Fibroblast of lung (primary cell): Measurements from ENCODE around the gene ZACN. TPM values are rescaled to one million over a fixed set of nuclear protein-coding genes. Genes with fewer than 3 reads are reported as not detected.

Source experiments
- DNase-seq, 2 donors: peaks; one replicate each; pipeline versions ENCODE4 v3.0.0 to v3.0.0-alpha.2; 2010; ENCODE audit warnings: low read depth in 2 of 2
- H2AFZ ChIP-seq: 2 replicates; pipeline ENCODE4 v1.5.1; 2012; ENCODE audit warnings: low read length, control low read depth, inconsistent platforms
- H3K27ac ChIP-seq: 2 replicates; pipeline ENCODE4 v1.5.1; 2011; ENCODE audit warnings: low read length, control low read depth; ENCODE audit not compliant: insufficient read depth
- H3K27me3 ChIP-seq: 2 replicates; pipeline ENCODE4 v1.5.1; 2011; ENCODE audit warnings: mild to moderate bottlenecking, low read length; ENCODE audit not compliant: control insufficient read depth, insufficient read depth
- H3K36me3 ChIP-seq: 2 replicates; pipeline ENCODE4 v1.5.1; 2011; ENCODE audit warnings: low read length; ENCODE audit not compliant: control insufficient read depth, insufficient read depth
- H3K4me1 ChIP-seq: 2 replicates; pipeline ENCODE4 v1.5.1; 2011; ENCODE audit warnings: low read length; ENCODE audit not compliant: control insufficient read depth, insufficient read depth; ENCODE audit errors: extremely low read depth
- H3K4me2 ChIP-seq: 2 replicates; pipeline ENCODE4 v1.5.1; 2011; ENCODE audit warnings: low read length, control low read depth; ENCODE audit not compliant: insufficient read depth; ENCODE audit errors: extremely low read depth
- H3K4me3 ChIP-seq, 4 experiments: fragments of 200-600 bp in 1 of 4; sonication (generic) in 1 of 4; replicated peaks in 1 of 4; 2 replicates each; pipeline ENCODE4 v1.5.1; 2011 to 2016; ENCODE audit warnings: low read length in 4 of 4, low read depth in 3 of 4, mild to moderate bottlenecking in 3 of 4, control low read depth in 2 of 4, inconsistent platforms in 1 of 4, mixed read lengths in 1 of 4; ENCODE audit not compliant: insufficient read depth in 1 of 4; ENCODE audit errors: control extremely low read depth in 1 of 4
- H3K79me2 ChIP-seq: 2 replicates; pipeline ENCODE4 v1.5.1; 2012; ENCODE audit warnings: mild to moderate bottlenecking, low read length, inconsistent platforms; ENCODE audit not compliant: control insufficient read depth, insufficient read depth
- H3K9ac ChIP-seq: 2 replicates; pipeline ENCODE4 v1.5.1; 2011; ENCODE audit warnings: mild to moderate bottlenecking, low read length, control low read depth; ENCODE audit not compliant: insufficient read depth
- H3K9me3 ChIP-seq: 2 replicates; pipeline ENCODE4 v1.5.1; 2012; ENCODE audit warnings: low read depth, low read length; ENCODE audit not compliant: control insufficient read depth, insufficient read depth
- H4K20me1 ChIP-seq: 2 replicates; pipeline ENCODE4 v1.5.1; 2011; ENCODE audit warnings: low read length; ENCODE audit not compliant: control insufficient read depth, insufficient read depth; ENCODE audit errors: extremely low read depth
- CTCF ChIP-seq, 2 donors: IDR thresholded peaks in 1 of 2; conservative IDR thresholded peaks in 1 of 2; 1 replicate in 1 of 2; 2 replicates in 1 of 2; pipeline ENCODE4 v1.5.1; 2011 to 2012; ENCODE audit warnings: low read length in 2 of 2, control low read depth in 1 of 2, inconsistent platforms in 1 of 2, low read depth in 1 of 2, mild to moderate bottlenecking in 1 of 2
- EZH2 ChIP-seq: IDR thresholded peaks from 2 replicates; pipeline ENCODE4 v1.5.1; 2012; ENCODE audit warnings: low read length, control low read depth, mild to moderate bottlenecking; ENCODE audit errors: missing control alignments
- polyA plus RNA-seq, 2 donors: library from polyadenylated mRNA; depleted of rRNA in 1 of 2; stranded (reverse) in 1 of 2; unstranded in 1 of 2; fragments of >200 nt; gene quantifications; 2 replicates each; pipeline ENCODE4 v1.2.1, GENCODE V29; 2011 to 2012; ENCODE audit warnings: missing spikeins in 1 of 2
- total RNA-seq: library from RNA; depleted of rRNA; stranded (reverse); fragments of >200 nt; gene quantifications from 2 replicates; pipeline ENCODE4 v1.2.1, GENCODE V29; 2014

Gene ZACN
- total and polyA plus RNA-seq, 2 donors (not counting 1 experiment from before 2014, with no cell fraction given), result not detected

- no peak for DNase-seq
- H3K4me1 ChIP-seq, result no peaks in the 10 kb centered on the region
- no peak overlapping the region for H2AFZ ChIP-seq
- no peaks in the 10 kb centered on the region for H4K20me1 ChIP-seq
- no peak overlapping the region for H3K4me2 ChIP-seq
- no peak overlapping the region for H3K9ac ChIP-seq
- H3K27me3 ChIP-seq, result no peaks in the 10 kb centered on the region
- H3K79me2 ChIP-seq, result no peaks in the 10 kb centered on the region
- no peak overlapping the region for H3K4me3 ChIP-seq
- no peak overlapping the region for H3K27ac ChIP-seq
- H3K9me3 ChIP-seq, result no peaks in the 10 kb centered on the region
- no peaks in the 10 kb centered on the region for H3K36me3 ChIP-seq
- TF ChIP-seq CTCF (conservative IDR thresholded peaks at IDR 0.05 in 1 of 2, IDR thresholded peaks at IDR 0.05 in 1 of 2; ENCODE audit: low read depth in 1 of 2, low read length in 2 of 2), result no peak
- no peak for TF ChIP-seq EZH2
These were observed 45.8 kb upstream of the ZACN start for GRCh38 chr17:76033139-76033538.

- no peaks in the 10 kb centered on the region for H3K9me3 ChIP-seq
- TF ChIP-seq EZH2, result no peak
- TF ChIP-seq CTCF (conservative IDR thresholded peaks at IDR 0.05 in 1 of 2, IDR thresholded peaks at IDR 0.05 in 1 of 2; ENCODE audit: low read depth in 1 of 2, low read length in 2 of 2), result no peak
- H3K27me3 ChIP-seq, result no peaks in the 10 kb centered on the region
- H4K20me1 ChIP-seq, result no peaks in the 10 kb centered on the region
- H3K9ac ChIP-seq, result no peak overlapping the region
- no peak overlapping the region for H3K27ac ChIP-seq
- peaks cover 2% of the 10 kb centered on the region for H3K36me3 ChIP-seq
- no peak for DNase-seq
- H2AFZ ChIP-seq, result no peak overlapping the region
- no peaks in the 10 kb centered on the region for H3K79me2 ChIP-seq
- H3K4me2 ChIP-seq, result no peak overlapping the region
- H3K4me3 ChIP-seq, result no peak overlapping the region
- no peaks in the 10 kb centered on the region for H3K4me1 ChIP-seq
These were observed 44.3 kb upstream of the ZACN start for GRCh38 chr17:76034428-76035350.

GRCh38 chr17:76036497-76037261, 42.3 kb upstream of the ZACN start:
- H3K27me3 ChIP-seq, result no peaks in the 10 kb centered on the region
- H3K36me3 ChIP-seq, result peaks cover 10% of the 10 kb centered on the region
- H3K9me3 ChIP-seq, result no peaks in the 10 kb centered on the region
- no peak for DNase-seq
- no peak overlapping the region for H2AFZ ChIP-seq
- no peak overlapping the region for H3K4me2 ChIP-seq
- no peaks in the 10 kb centered on the region for H3K79me2 ChIP-seq
- no peak overlapping the region for H3K4me3 ChIP-seq
- no peak overlapping the region for H3K27ac ChIP-seq
- no peaks in the 10 kb centered on the region for H3K4me1 ChIP-seq
- no peak for TF ChIP-seq EZH2
- no peak for TF ChIP-seq CTCF (conservative IDR thresholded peaks at IDR 0.05 in 1 of 2, IDR thresholded peaks at IDR 0.05 in 1 of 2; ENCODE audit: low read depth in 1 of 2, low read length in 2 of 2)
- H3K9ac ChIP-seq, result no peak overlapping the region
- no peaks in the 10 kb centered on the region for H4K20me1 ChIP-seq
